Esophagus muscularis mucosa (tissue), 4 donors: Measurements from ENCODE around the gene XPO6.

Source experiments
- CTCF ChIP-seq, 3 experiments: fragments of 200-600 bp in 2 of 3; fragments of 450-650 bp in 1 of 3; sonication (generic) in 2 of 3; IDR thresholded peaks; one replicate each; pipeline ENCODE4 v1.5.1; 2017 to 2019; ENCODE audit warnings: antibody characterized with exemption in 3 of 3, mild to moderate bottlenecking in 2 of 3, moderate library complexity in 1 of 3
- EP300 ChIP-seq: sonication (generic); formaldehyde crosslinking; IDR thresholded peaks from one replicate; pipeline ENCODE4 v1.6.1; 2017; ENCODE audit warnings: antibody characterized with exemption
- POLR2A ChIP-seq: fragments of 450-650 bp; IDR thresholded peaks from one replicate; pipeline ENCODE4 v1.6.1; 2017; ENCODE audit warnings: antibody characterized with exemption, moderate library complexity, mild to moderate bottlenecking, low read depth
- POLR2AphosphoS5 ChIP-seq, 2 donors: sonication (generic); formaldehyde crosslinking; IDR thresholded peaks; one replicate each; pipeline ENCODE4 v1.6.1; 2017; ENCODE audit warnings: antibody characterized with exemption in 2 of 2

DNA sequence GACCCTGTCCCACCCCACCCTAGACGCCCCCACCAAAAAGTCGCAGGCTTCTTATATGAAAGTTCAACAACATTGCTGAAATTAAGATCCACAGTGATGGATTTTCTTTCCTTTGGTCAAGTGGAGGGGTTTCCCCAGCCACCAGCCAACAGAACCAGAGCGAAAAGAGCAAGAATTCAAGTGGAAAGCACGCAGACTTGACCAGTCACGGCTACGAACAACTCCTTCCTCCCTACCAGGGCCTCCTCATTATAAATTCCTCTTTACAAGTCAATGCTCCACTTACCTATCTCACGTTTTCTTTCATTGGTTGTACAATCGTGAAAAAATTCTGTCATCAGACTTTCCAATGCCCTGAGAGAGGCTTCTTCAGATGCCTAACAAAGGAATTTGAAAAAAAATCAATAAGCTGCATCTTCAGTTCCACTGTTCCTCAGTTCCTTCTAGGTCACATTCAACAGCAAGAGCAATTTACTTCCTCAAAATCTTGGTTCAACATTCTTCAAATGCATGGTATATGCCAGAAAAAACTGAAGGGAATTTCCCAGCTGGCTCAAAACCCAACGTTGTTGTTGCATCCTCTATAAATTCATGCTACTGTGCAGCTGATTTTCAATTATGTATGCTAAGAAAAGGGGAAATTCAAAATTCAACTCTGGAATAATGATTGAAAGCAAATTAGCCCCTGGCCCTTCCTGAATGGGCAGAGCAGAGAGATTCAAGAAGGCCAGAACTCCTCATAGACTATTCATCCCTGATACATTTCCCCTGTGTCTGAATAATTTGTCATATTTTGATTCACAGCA, 30.9 kb downstream of the XPO6 start:
- no peak for TF ChIP-seq CTCF (IDR thresholded peaks at IDR 0.05)
- no peak for TF ChIP-seq POLR2AphosphoS5 (IDR thresholded peaks at IDR 0.05)
- no peak for TF ChIP-seq POLR2A
- no peak for TF ChIP-seq EP300
